Upper lobe of left lung (tissue), 6 donors: ENCODE results near the gene MAP2. TPM values are rescaled to one million over a fixed set of nuclear protein-coding genes. Genes with fewer than 3 reads are reported as not detected.
A peak's percentile ranks its signal among the peaks of the same experiment; 100 is the strongest.

Source experiments
- ATAC-seq, 2 donors: fragments of 200-7000 bp; cut with Tn5 transposase; one replicate each; pipeline ENCODE4 v1.9.1; 2022; ENCODE audit warnings: mild to moderate bottlenecking in 2 of 2, moderate library complexity in 2 of 2; ENCODE audit not compliant: low FRiP score in 2 of 2
- DNase-seq, 2 donors: peaks; one replicate each; pipeline ENCODE4 v3.0.0-alpha.2; 2019 to 2020
- H3K27ac ChIP-seq, 4 donors: fragments of 200-600 bp; sonication (generic); one replicate each; pipeline ENCODE4 v1.5.1; 2016 to 2019
- H3K27me3 ChIP-seq, 4 donors: fragments of 200-600 bp; sonication (generic); one replicate each; pipeline ENCODE4 v1.5.1; 2017 to 2019
- H3K36me3 ChIP-seq, 4 donors: fragments of 200-600 bp; sonication (generic); one replicate each; pipeline ENCODE4 v1.5.1; 2016 to 2019
- H3K4me1 ChIP-seq, 4 donors: fragments of 200-600 bp; sonication (generic); one replicate each; pipeline ENCODE4 v1.5.1; 2018 to 2019
- H3K4me3 ChIP-seq, 4 donors: fragments of 200-600 bp; sonication (generic); one replicate each; pipeline ENCODE4 v1.5.1; 2017 to 2019; ENCODE audit warnings: mild to moderate bottlenecking in 2 of 4, moderate library complexity in 1 of 4
- H3K9me3 ChIP-seq, 4 donors: fragments of 200-600 bp; sonication (generic); one replicate each; pipeline ENCODE4 v1.5.1; 2018 to 2019
- EP300 ChIP-seq, 4 donors: sonication (generic); formaldehyde crosslinking; IDR thresholded peaks; one replicate each; pipeline ENCODE4 v1.5.1; 2017; ENCODE audit warnings: antibody characterized with exemption in 4 of 4, control low read depth in 2 of 4
- POLR2A ChIP-seq, 4 donors: fragments of 450-650 bp; IDR thresholded peaks; one replicate each; pipeline ENCODE4 v1.5.1; 2016 to 2017; ENCODE audit warnings: antibody characterized with exemption in 4 of 4, mild to moderate bottlenecking in 2 of 4
- POLR2AphosphoS5 ChIP-seq, 2 donors: sonication (generic); formaldehyde crosslinking; IDR thresholded peaks; one replicate each; pipeline ENCODE4 v1.5.1; 2017; ENCODE audit warnings: antibody characterized with exemption in 2 of 2
- WGBS, 2 donors: methylation state at CpG; one replicate each; pipeline ENCODE4 v1.1.5; 2017 to 2018; 5-methylcytosine and 5-hydroxymethylcytosine counted together
- total RNA-seq, 6 donors: library from RNA; depleted of rRNA in 4 of 6; stranded (reverse); fragments of >200 nt in 4 of 6; gene quantifications; one replicate each; pipeline versions ENCODE4 v1.1.0 to v1.2.1, GENCODE V29; 2016 to 2021
- TF ChIP-seq, protein P1 (sequence below), 6 experiments: fragments of 450-650 bp in 4 of 6; fragments of 200-600 bp in 2 of 6; sonication (generic) in 2 of 6; IDR thresholded peaks; one replicate each; pipeline ENCODE4 v1.5.1; 2016 to 2019; ENCODE audit warnings: antibody characterized with exemption in 6 of 6
- donor health status: DM: no; HTN: no; CAD: no; lungs with moderate emphysema.
- donor health status: DM: no; HTN: yes; CAD: no; lungs with severe emphysema.

Gene MAP2
- total RNA-seq, 6 donors from 2014 or later: 25.2 to 121 (median 58.7) TPM

DNA sequence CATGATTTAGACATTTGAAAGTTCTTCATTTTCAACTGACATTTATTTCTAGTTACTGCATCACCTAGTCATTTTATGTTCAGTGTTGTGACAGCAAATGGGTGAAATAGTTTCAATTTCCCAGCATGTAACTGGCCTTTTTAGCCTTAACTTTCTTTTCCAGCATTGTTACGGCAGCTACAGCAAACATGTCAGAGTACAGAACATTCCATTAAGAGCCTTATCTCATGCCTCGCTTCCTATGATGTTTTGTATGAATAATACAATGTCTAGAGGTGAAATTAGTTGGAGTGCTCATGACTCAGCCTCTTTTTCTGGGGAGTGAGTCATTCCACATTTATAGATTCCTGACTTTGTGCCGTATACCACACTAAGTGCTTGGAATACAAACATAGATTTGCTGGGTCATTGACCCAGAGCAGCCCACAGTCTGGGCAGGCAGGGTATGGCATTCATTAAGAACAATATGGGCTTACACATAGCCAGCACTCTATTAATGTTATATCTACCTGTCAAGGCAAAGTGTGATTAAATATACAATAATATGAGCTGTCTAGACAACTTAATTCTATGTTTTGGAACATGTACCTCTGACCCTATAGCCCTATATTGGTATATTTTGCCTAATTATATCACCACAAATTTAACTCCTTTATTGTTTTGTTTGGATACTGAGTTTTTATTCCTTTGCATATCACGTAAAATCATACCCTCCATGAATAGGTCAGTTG, 72.2 kb downstream of the MAP2 start:
- no peak overlapping the region for H3K4me3 ChIP-seq
- H3K36me3 ChIP-seq: no peaks in the 10 kb centered on the region
- H3K27me3 ChIP-seq: no peaks in the 10 kb centered on the region
- peak overlapping the region; percentile 72 to 88 (median 82) for H3K27ac ChIP-seq
- 33 to 42% methylated on average over 4 of the region's 4 CpGs for WGBS, 2 donors
- ATAC-seq (peak; percentile 92 to 95), DNase-seq (peak in 1 of 2 donors; percentile 60)
- H3K9me3 ChIP-seq: peaks cover 0 to 3% (median 0%) of the 10 kb centered on the region in 4 donors
- peaks cover 0 to 22% (median 18%) of the 10 kb centered on the region in 4 donors for H3K4me1 ChIP-seq
- TF ChIP-seq, protein P1, sequence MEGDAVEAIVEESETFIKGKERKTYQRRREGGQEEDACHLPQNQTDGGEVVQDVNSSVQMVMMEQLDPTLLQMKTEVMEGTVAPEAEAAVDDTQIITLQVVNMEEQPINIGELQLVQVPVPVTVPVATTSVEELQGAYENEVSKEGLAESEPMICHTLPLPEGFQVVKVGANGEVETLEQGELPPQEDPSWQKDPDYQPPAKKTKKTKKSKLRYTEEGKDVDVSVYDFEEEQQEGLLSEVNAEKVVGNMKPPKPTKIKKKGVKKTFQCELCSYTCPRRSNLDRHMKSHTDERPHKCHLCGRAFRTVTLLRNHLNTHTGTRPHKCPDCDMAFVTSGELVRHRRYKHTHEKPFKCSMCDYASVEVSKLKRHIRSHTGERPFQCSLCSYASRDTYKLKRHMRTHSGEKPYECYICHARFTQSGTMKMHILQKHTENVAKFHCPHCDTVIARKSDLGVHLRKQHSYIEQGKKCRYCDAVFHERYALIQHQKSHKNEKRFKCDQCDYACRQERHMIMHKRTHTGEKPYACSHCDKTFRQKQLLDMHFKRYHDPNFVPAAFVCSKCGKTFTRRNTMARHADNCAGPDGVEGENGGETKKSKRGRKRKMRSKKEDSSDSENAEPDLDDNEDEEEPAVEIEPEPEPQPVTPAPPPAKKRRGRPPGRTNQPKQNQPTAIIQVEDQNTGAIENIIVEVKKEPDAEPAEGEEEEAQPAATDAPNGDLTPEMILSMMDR (IDR thresholded peaks at IDR 0.05): no peak
- TF ChIP-seq POLR2A (IDR thresholded peaks at IDR 0.05) (no peak), POLR2AphosphoS5 (IDR thresholded peaks at IDR 0.05) (peak; percentile 14 to 89), EP300 (IDR thresholded peaks at IDR 0.05) (peak; percentile 36 to 94 (median 73))

DNA sequence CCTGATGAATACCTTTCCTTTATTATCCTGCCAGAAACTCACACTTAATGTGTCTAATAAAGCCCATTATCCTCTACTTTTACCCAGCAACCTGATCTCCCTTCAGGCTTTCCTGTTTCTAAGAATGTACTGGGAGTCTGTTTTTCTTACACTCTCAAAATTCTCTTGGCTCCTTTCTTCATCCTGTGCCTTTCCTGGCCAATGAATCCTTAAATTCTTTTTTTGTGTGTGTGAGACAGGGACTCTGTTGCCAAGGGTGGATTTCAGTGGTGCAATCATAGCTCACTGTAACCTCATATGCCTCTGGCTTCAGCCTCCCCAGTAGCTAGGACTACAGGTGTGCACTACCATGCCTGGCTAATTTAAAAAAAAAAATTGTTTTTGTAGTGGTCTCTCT, 72.7 kb downstream of the MAP2 start:
- no peak for DNase-seq
- peaks cover 0 to 3% (median 0%) of the 10 kb centered on the region in 4 donors for H3K9me3 ChIP-seq
- no peaks in the 10 kb centered on the region for H3K36me3 ChIP-seq
- H3K27me3 ChIP-seq: no peaks in the 10 kb centered on the region
- peak overlapping the region; percentile 72 to 88 (median 82) for H3K27ac ChIP-seq
- H3K4me3 ChIP-seq: no peak overlapping the region
- no peak for TF ChIP-seq EP300 (IDR thresholded peaks at IDR 0.05)
- no peak for TF ChIP-seq POLR2A (IDR thresholded peaks at IDR 0.05)
- TF ChIP-seq, protein P1 (IDR thresholded peaks at IDR 0.05): no peak
- TF ChIP-seq POLR2AphosphoS5 (IDR thresholded peaks at IDR 0.05): no peak
- ATAC-seq: peak in 1 of 2 donors; percentile 35
- peaks cover 0 to 22% (median 18%) of the 10 kb centered on the region in 4 donors for H3K4me1 ChIP-seq

DNA sequence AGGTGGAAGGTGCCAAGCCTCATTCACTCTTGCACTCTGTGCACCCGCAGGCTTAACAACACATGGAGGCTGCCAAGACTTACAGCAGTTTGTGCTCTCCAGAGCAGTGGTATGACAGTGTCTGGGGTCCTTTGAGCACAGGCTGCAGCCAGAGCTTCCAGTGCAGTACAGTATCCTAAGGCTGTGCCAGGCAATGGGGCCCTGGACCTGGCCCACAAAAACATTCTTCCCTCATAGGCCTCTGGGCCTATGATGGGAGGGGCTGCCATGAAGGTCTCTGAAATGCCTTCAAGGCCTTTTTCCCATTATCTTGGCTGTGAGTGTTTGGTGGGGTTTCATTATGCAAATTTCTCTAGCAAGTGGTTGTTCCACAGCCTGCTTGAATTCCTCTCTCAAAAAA, 74.8 kb downstream of the MAP2 start:
- no peaks in the 10 kb centered on the region for H3K36me3 ChIP-seq
- no peak for DNase-seq
- peaks cover 0 to 3% (median 0%) of the 10 kb centered on the region in 4 donors for H3K9me3 ChIP-seq
- H3K27me3 ChIP-seq: no peaks in the 10 kb centered on the region
- no peak for ATAC-seq
- H3K4me3 ChIP-seq: no peak overlapping the region
- H3K27ac ChIP-seq: no peak overlapping the region
- WGBS, 2 donors: 83 to 92% methylated on average over 1 of the region's 1 CpG
- H3K4me1 ChIP-seq: peaks cover 0 to 22% (median 18%) of the 10 kb centered on the region in 4 donors
- TF ChIP-seq EP300 (IDR thresholded peaks at IDR 0.05): no peak
- TF ChIP-seq POLR2A (IDR thresholded peaks at IDR 0.05): no peak
- TF ChIP-seq, protein P1 (IDR thresholded peaks at IDR 0.05): no peak
- TF ChIP-seq POLR2AphosphoS5 (IDR thresholded peaks at IDR 0.05): no peak

DNA sequence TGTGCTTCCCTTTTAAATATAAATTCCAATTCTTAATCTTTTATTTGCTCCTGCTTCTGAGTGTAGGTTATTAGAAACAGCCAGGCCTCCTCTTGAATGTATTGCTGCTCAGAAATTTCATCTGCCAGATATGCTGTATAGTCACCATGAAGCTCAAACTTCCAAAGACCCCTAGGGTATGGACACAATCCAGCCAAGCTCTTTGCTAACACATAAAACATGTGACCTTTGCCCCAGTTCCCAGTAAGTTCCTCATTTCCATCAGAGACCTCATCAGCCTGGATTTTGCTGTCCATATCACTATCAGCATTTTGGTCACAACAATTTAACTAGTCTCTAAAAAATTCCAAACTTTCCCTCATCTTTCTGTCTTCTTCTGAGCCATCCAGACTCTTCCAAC, 75.2 kb downstream of the MAP2 start:
- no peak for ATAC-seq
- TF ChIP-seq POLR2A (IDR thresholded peaks at IDR 0.05): no peak
- no peak for TF ChIP-seq POLR2AphosphoS5 (IDR thresholded peaks at IDR 0.05)
- TF ChIP-seq EP300 (IDR thresholded peaks at IDR 0.05): no peak
- TF ChIP-seq, protein P1 (IDR thresholded peaks at IDR 0.05): no peak
- Histone ChIP-seq H3K27ac (no peak overlapping the region), H3K9me3 (peaks cover 0 to 3% (median 0%) of the 10 kb centered on the region in 4 donors), H3K36me3 (no peaks in the 10 kb centered on the region), H3K4me3 (no peak overlapping the region), H3K27me3 (no peaks in the 10 kb centered on the region), H3K4me1 (peaks cover 0 to 22% (median 18%) of the 10 kb centered on the region in 4 donors)
- no peak for DNase-seq

DNA sequence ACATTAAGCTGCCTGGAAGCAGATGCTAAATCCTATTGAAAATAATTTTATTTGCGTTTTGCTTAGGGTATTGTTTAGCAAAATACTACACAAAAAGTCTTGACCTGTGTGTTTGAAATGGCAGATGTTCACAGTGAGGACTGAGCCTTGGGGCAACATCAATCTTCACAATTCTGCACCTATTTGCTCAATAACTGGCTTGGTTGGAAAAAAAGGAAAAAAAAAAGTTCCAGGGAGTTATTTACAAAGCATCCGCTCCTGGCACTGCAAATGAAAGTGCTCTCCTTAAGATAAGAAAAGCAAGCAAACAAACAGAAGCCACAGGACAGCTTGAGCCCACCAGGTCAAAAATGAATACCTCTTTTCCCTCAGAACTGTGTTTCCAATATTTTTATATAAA, 77.7 kb downstream of the MAP2 start:
- H3K27ac ChIP-seq: no peak overlapping the region
- H3K9me3 ChIP-seq: peaks cover 0 to 3% (median 0%) of the 10 kb centered on the region in 4 donors
- H3K36me3 ChIP-seq: no peaks in the 10 kb centered on the region
- TF ChIP-seq, protein P1 (IDR thresholded peaks at IDR 0.05): no peak
- TF ChIP-seq EP300 (IDR thresholded peaks at IDR 0.05) (no peak), POLR2AphosphoS5 (IDR thresholded peaks at IDR 0.05) (no peak), POLR2A (IDR thresholded peaks at IDR 0.05) (no peak)
- H3K27me3 ChIP-seq: no peaks in the 10 kb centered on the region
- H3K4me3 ChIP-seq: no peak overlapping the region
- H3K4me1 ChIP-seq: peaks cover 0 to 6% (median 4%) of the 10 kb centered on the region in 4 donors
- ATAC-seq (no peak), DNase-seq (no peak)
- 58 to 65% methylated on average over 2 of the region's 2 CpGs for WGBS, 2 donors
